Measurements from ENCODE around the gene DISP2. TPM values are rescaled to one million over a fixed set of nuclear protein-coding genes. Genes with fewer than 3 reads are reported as not detected.

Gene DISP2
- total RNA-seq, 4 donors from 2014 or later: 0.14 to 0.85 TPM; not detected in 2

- H3K36me3 ChIP-seq: no peaks in the 10 kb centered on the region
- no peaks in the 10 kb centered on the region for H3K27me3 ChIP-seq
- TF ChIP-seq CTCF (IDR thresholded peaks at IDR 0.05) (no peak), POLR2A (IDR thresholded peaks at IDR 0.05) (no peak)
- DNase-seq: no peak
- peaks cover 0 to 4% of the 10 kb centered on the region in 2 donors for H3K4me1 ChIP-seq
- H3K9me3 ChIP-seq: no peaks in the 10 kb centered on the region
- H3K4me3 ChIP-seq: no peak overlapping the region
- H3K27ac ChIP-seq: no peak overlapping the region
- intact Hi-C loops (cut with DNase I; ENCODE audit: low total_unique reads): no loop called here
These were observed 60.1 kb downstream of the DISP2 start for GRCh38 chr15:40418126-40418525.

GRCh38 chr15:40420071-40420713 is 62.2 kb downstream of the DISP2 start:
- intact Hi-C loops (cut with DNase I; ENCODE audit: low total_unique reads): loop anchor here (5.0 kb wide), 1 partner anchor 143 kb away; no protein-coding TSS in a partner anchor
- no peak for DNase-seq
- H3K4me3 ChIP-seq: no peak overlapping the region
- H3K27me3 ChIP-seq: no peaks in the 10 kb centered on the region
- H3K9me3 ChIP-seq: no peaks in the 10 kb centered on the region
- no peaks in the 10 kb centered on the region for H3K36me3 ChIP-seq
- H3K27ac ChIP-seq: no peak overlapping the region
- no peak for TF ChIP-seq POLR2A (IDR thresholded peaks at IDR 0.05)
- no peak for TF ChIP-seq CTCF (IDR thresholded peaks at IDR 0.05)
- H3K4me1 ChIP-seq: peaks cover 0 to 4% of the 10 kb centered on the region in 2 donors

- H3K27ac ChIP-seq: no peak overlapping the region
- no peak overlapping the region for H3K4me3 ChIP-seq
- intact Hi-C loops (cut with DNase I; ENCODE audit: low total_unique reads): loop anchor here (5.0 kb wide), 1 partner anchor 143 kb away; no protein-coding TSS in a partner anchor
- no peak for TF ChIP-seq POLR2A (IDR thresholded peaks at IDR 0.05)
- no peak for TF ChIP-seq CTCF (IDR thresholded peaks at IDR 0.05)
- H3K9me3 ChIP-seq: no peaks in the 10 kb centered on the region
- H3K27me3 ChIP-seq: no peaks in the 10 kb centered on the region
- no peak for DNase-seq
- H3K4me1 ChIP-seq: peaks cover 0 to 4% of the 10 kb centered on the region in 2 donors
- H3K36me3 ChIP-seq: no peaks in the 10 kb centered on the region
These were observed 62.8 kb downstream of the DISP2 start for GRCh38 chr15:40420793-40421192.

- intact Hi-C loops (cut with DNase I; ENCODE audit: low total_unique reads): loop anchor here (5.0 kb wide), 1 partner anchor 144 kb away; no protein-coding TSS in a partner anchor
- peak; percentile 61 to 75 for DNase-seq
- Histone ChIP-seq H3K36me3 (no peaks in the 10 kb centered on the region), H3K27me3 (no peaks in the 10 kb centered on the region), H3K9me3 (no peaks in the 10 kb centered on the region), H3K4me3 (no peak overlapping the region), H3K4me1 (peaks cover 0 to 4% of the 10 kb centered on the region in 2 donors), H3K27ac (no peak overlapping the region)
- TF ChIP-seq POLR2A (IDR thresholded peaks at IDR 0.05): peak in 1 of 2 donors; percentile 22
- TF ChIP-seq CTCF (IDR thresholded peaks at IDR 0.05): peak; percentile 88 to 97 (median 94)
These were observed 63.5 kb downstream of the DISP2 start for GRCh38 chr15:40421246-40422157.

Measured in uterus (tissue), 4 donors.